ENCODE data around the gene RBM20.

GRCh38 chr10:110628161-110628560, 16.0 kb upstream of the RBM20 start:
- TF ChIP-seq EZH2 (IDR thresholded peaks at IDR 0.05; ENCODE audit: borderline replicate concordance): no peak
- TF ChIP-seq, protein P1, sequence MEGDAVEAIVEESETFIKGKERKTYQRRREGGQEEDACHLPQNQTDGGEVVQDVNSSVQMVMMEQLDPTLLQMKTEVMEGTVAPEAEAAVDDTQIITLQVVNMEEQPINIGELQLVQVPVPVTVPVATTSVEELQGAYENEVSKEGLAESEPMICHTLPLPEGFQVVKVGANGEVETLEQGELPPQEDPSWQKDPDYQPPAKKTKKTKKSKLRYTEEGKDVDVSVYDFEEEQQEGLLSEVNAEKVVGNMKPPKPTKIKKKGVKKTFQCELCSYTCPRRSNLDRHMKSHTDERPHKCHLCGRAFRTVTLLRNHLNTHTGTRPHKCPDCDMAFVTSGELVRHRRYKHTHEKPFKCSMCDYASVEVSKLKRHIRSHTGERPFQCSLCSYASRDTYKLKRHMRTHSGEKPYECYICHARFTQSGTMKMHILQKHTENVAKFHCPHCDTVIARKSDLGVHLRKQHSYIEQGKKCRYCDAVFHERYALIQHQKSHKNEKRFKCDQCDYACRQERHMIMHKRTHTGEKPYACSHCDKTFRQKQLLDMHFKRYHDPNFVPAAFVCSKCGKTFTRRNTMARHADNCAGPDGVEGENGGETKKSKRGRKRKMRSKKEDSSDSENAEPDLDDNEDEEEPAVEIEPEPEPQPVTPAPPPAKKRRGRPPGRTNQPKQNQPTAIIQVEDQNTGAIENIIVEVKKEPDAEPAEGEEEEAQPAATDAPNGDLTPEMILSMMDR (IDR thresholded peaks at IDR 0.05; ENCODE audit: poor library complexity): no peak

Data from hepatocyte (in vitro differentiated cells).